GM18526 (cell line): Measurements from ENCODE around the gene POLR3A.

Source experiments
- POLR2A ChIP-seq: IDR thresholded peaks from 3 replicates; pipeline ENCODE4 v1.6.1; 2011; ENCODE audit not compliant: insufficient read length; ENCODE audit errors: extremely low read depth

The POLR3A gene

GRCh38 chr10:78035025-78035424 lies 5.7 kb upstream of the POLR3A start:
- no peak for TF ChIP-seq POLR2A

GRCh38 chr10:78033637-78034470 lies 4.5 kb upstream of the POLR3A start, which contains the start of gene RPS24:
TSS of gene RPS24 (plus strand) at chr10:78033863. CDS start at chr10:78033902, 39 bp downstream.
- peak; percentile 99 for TF ChIP-seq POLR2A

- no peak for TF ChIP-seq POLR2A
These were observed 4.0 kb upstream of the POLR3A start for GRCh38 chr10:78033387-78033636.

GRCh38 chr10:78028438-78029268 lies 662 bp downstream of the POLR3A start:
- no peak for TF ChIP-seq POLR2A

- no peak for TF ChIP-seq POLR2A
These were observed 3.5 kb downstream of the POLR3A start for GRCh38 chr10:78025685-78026364.

GRCh38 chr10:78023741-78024140 lies 5.6 kb downstream of the POLR3A start:
- TF ChIP-seq POLR2A = no peak

- no peak for TF ChIP-seq POLR2A
These were observed 8.1 kb downstream of the POLR3A start for GRCh38 chr10:78021201-78021600.

- TF ChIP-seq POLR2A = no peak
These were observed 10.1 kb downstream of the POLR3A start for GRCh38 chr10:78019264-78019663.

GRCh38 chr10:78017856-78018255 lies 11.5 kb downstream of the POLR3A start:
- no peak for TF ChIP-seq POLR2A

GRCh38 chr10:78015546-78015945 lies 13.8 kb downstream of the POLR3A start:
- TF ChIP-seq POLR2A = no peak

- no peak for TF ChIP-seq POLR2A
These were observed 15.8 kb downstream of the POLR3A start for GRCh38 chr10:78013564-78013963.

GRCh38 chr10:78011065-78011464 lies 18.2 kb downstream of the POLR3A start:
- no peak for TF ChIP-seq POLR2A

- TF ChIP-seq POLR2A = no peak
These were observed 19.0 kb downstream of the POLR3A start for GRCh38 chr10:78010278-78010677.

- no peak for TF ChIP-seq POLR2A
These were observed 19.7 kb downstream of the POLR3A start for GRCh38 chr10:78009662-78010061.

GRCh38 chr10:78007172-78007571 lies 22.1 kb downstream of the POLR3A start:
- TF ChIP-seq POLR2A = no peak
